ENCODE data around the gene CHRNA10.
"Not testable (repeated sequence)": the region's sequence is repeated elsewhere in the genome, so short reads cannot be mapped to it uniquely, and the experiment has no call there.

Gene CHRNA10

GRCh38 chr11:3664032-3664630, 7.1 kb downstream of the CHRNA10 start:
- DNase-seq = no peak

GRCh38 chr11:3662856-3663255, 8.3 kb downstream of the CHRNA10 start:
- DNase-seq = no peak

- no peak for DNase-seq
Observed at GRCh38 chr11:3660960-3661359, 10.2 kb downstream of the CHRNA10 start.

GRCh38 chr11:3659595-3660515, 11.3 kb downstream of the CHRNA10 start:
- no peak for DNase-seq

- DNase-seq = no peak
Observed at GRCh38 chr11:3658252-3658651, 12.9 kb downstream of the CHRNA10 start.

GRCh38 chr11:3657331-3657730, 13.9 kb downstream of the CHRNA10 start:
- not testable (repeated sequence) for DNase-seq

- DNase-seq = no peak
Observed at GRCh38 chr11:3655547-3655946, 15.6 kb downstream of the CHRNA10 start.

GRCh38 chr11:3652514-3652913, 18.7 kb downstream of the CHRNA10 start:
- DNase-seq = not testable (repeated sequence)

- not testable (repeated sequence) for DNase-seq
Observed at GRCh38 chr11:3649374-3649773, 21.8 kb downstream of the CHRNA10 start.

GRCh38 chr11:3648843-3649242, 22.3 kb downstream of the CHRNA10 start:
- not testable (repeated sequence) for DNase-seq

- no peak for DNase-seq
Observed at GRCh38 chr11:3645552-3645951, 25.6 kb downstream of the CHRNA10 start.

GRCh38 chr11:3644817-3645235, 26.4 kb downstream of the CHRNA10 start, which contains the start of gene ART1:
TSS of gene ART1 (plus strand) at chr11:3645128. CDS start at chr11:3659214, 14,086 bp downstream.
- DNase-seq = no peak

- not testable (repeated sequence) for DNase-seq
Observed at GRCh38 chr11:3643102-3643546, 28.1 kb downstream of the CHRNA10 start.

GRCh38 chr11:3642071-3642951, 28.9 kb downstream of the CHRNA10 start:
- peak; percentile 24 to 69 (median 46) for DNase-seq

GRCh38 chr11:3641701-3642070, 29.5 kb downstream of the CHRNA10 start, which contains the start of gene ART5:
TSS of gene ART5 (minus strand) at chr11:3641992. CDS start at chr11:3641862, 130 bp downstream.
- DNase-seq = no peak

GRCh38 chr11:3641191-3641590, 30.0 kb downstream of the CHRNA10 start:
- no peak for DNase-seq

- no peak for DNase-seq
Observed at GRCh38 chr11:3639841-3640240, 31.3 kb downstream of the CHRNA10 start.

GRCh38 chr11:3638513-3638912, 32.7 kb downstream of the CHRNA10 start:
- no peak for DNase-seq

- no peak for DNase-seq
Observed at GRCh38 chr11:3637201-3637600, 34.0 kb downstream of the CHRNA10 start.

GRCh38 chr11:3635641-3636375, 35.4 kb downstream of the CHRNA10 start:
- no peak for DNase-seq

GRCh38 chr11:3632070-3632660, 39.0 kb downstream of the CHRNA10 start:
- DNase-seq = no peak

GRCh38 chr11:3631331-3631730, 39.9 kb downstream of the CHRNA10 start:
- no peak for DNase-seq
